GM19025 (cell line): ENCODE measurements around the gene CHAF1A.

Experiments
- ATAC-seq: cut with Tn5 transposase; IDR thresholded peaks from one replicate; pipeline ENCODE4 v1.9.1; 2021; ENCODE audit warnings: mild to moderate bottlenecking, low read depth, moderate library complexity; ENCODE audit not compliant: unreplicated experiment

The CHAF1A gene

GRCh38 chr19:4400135-4400936 is 2.1 kb upstream of the CHAF1A start, which contains the start of gene SH3GL1:
Gene SH3GL1, minus strand, starts transcription at chr19:4400547. Its CDS starts 179 bp downstream, at chr19:4400368.
- ATAC-seq, result peak; percentile 55

DNA sequence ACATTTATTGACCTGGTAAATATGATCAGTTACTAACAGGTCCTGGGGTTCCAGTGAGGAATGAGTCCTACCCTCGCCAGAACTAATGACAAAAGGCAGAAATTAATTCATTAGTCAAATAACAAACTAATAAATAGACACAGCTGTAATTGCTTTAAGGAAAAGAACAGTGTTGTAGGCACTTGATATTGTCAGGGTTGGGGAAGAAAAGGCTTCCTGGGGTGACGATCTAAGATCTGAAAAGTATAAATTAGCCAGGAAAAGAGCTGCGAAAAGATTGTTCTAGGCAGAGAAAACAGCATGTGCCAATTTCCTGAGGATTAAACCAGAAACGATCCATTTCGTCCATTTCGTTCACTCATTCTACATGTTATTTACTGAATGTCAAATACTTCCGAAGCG is 670 bp upstream of the CHAF1A start:
- ATAC-seq, result no peak

DNA sequence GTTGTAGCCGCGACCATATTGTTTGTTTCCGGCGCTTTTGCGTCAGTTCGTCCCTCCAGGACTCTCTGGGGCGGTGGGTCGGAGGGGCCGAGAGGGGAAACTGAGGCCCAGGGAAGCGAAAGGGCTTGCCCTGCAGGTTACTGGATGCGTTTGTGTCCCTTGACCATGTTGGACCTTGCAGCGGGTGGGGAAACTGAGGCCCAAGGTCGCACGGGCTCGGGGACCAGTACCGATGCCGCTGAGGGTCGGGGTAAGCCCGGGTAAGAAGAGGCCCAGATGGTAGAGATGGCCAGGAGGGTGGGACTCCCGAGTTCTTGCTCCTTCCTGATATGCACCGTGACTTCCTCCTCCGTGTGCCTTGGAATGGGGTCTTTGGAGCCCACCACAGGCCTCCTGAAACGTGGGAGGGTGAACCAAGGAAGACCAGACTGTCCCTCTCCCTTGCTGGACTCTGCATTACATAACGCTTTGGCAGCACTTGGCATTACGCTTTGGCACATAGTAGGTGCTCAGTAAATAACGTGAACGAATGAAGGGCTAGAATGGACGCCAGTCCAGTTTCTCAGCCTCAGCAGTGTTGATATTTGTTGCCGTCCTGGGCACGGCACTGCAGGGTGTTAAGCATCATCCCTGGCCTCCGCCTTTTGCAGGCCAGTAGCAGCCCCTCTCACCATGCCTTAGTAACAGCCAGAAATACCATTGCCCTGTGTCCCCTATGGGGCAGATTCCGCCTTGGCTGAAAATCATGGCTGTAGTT is 743 bp downstream of the CHAF1A start:
- ATAC-seq, result no peak

- no peak for ATAC-seq
Observed at GRCh38 chr19:4405977-4406376, 3.5 kb downstream of the CHAF1A start.

DNA sequence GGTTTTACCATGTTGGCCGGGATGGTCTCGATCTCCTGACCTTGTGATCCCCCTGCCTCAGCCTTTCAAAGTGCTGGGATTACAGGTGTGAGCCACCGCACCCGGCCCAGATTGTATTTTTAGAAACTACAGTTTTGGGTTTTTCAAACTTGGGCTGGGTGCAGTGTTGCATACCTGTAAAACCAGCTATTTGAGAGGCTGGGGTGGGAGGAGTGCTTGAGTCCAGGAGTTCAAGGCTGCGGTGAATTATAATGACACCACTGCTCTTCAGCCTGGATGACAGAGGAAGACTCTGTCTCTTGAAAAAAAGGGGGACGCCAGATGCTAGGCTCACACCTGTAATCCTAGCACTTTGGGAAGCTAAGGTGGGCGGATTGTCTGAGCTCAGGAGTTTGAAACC is 4.2 kb downstream of the CHAF1A start:
- ATAC-seq, result no peak

DNA sequence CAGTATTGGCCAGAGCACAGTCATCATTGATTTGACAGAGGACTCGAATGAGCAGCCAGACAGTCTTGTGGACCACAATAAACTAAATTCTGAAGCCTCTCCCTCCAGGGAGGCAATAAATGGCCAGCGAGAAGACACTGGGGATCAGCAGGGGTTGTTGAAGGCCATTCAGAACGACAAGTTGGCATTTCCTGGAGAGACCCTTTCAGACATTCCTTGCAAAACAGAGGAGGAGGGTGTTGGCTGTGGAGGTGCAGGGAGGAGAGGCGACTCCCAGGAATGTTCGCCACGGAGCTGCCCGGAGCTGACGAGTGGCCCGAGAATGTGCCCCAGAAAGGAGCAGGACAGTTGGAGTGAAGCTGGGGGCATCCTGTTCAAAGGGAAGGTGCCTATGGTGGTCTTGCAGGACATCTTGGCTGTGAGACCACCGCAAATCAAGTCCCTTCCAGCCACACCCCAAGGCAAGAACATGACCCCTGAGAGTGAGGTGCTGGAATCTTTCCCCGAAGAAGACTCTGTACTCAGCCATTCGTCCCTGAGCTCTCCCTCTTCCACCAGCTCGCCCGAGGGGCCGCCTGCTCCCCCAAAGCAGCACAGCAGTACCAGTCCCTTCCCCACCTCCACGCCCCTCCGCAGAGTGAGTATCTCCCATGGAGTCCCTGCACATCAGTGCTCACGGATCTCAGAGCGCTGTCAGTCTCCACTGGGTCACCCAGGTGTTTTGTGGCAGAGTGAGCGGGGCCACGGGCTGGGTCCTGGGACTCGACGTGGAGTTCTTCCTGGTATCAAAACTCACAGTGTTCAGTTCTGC is 6.9 kb downstream of the CHAF1A start:
- ATAC-seq, result no peak

GRCh38 chr19:4413588-4413987 is 11.1 kb downstream of the CHAF1A start:
- ATAC-seq, result no peak

DNA sequence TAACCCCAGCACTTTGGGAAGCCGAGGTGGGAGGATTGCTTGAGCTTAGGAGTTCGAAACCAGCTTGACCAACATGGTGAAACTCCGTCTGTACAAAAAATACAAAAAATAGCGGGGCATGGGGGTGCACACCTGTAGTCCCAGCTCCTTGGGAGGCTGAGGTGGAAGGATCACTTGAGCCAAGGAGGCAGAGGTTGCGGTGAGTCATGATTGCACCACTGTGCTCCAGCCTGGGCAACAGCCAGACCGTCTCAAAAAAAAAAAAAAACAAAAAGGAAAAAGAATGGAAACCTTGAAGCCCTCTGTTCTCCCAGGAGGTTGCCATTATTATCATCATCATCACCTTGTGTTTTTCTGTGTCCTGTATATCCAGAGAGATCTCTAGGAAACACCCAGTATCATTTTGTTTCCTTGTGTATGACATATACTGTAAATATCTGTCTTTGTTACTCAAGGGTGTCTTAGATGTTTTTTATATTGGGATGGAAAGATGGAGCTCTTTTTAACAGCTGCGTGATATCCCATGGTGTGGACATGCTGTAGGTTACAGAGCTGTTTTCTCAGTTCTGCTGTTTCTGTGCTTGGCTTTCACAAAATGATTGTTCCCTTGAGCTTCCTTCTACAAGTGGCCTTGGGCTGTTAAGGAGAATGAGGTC is 11.8 kb downstream of the CHAF1A start:
- no peak for ATAC-seq

GRCh38 chr19:4414800-4415321 is 12.4 kb downstream of the CHAF1A start:
- no peak for ATAC-seq

DNA sequence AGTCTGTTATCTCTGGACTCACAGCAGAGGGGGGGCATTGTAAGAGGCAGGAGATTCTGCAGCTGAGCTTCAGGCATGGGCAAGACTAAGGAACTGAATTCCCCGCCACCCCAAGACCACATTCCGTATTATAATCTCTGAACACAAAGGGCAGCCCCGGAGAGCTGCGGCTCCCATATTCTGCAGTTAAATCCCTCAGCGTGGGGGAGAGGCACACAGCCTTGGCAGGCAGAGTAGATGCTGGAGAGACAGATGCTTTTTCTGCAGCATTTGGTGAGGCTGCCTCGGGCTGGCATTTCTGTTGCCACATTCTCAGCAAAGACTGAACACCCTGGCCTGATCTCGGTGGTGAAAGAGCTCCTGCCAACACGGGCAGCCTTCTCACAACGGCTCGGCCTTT is 12.9 kb downstream of the CHAF1A start:
- ATAC-seq, result no peak

GRCh38 chr19:4416268-4416667 is 13.8 kb downstream of the CHAF1A start:
- no peak for ATAC-seq

DNA sequence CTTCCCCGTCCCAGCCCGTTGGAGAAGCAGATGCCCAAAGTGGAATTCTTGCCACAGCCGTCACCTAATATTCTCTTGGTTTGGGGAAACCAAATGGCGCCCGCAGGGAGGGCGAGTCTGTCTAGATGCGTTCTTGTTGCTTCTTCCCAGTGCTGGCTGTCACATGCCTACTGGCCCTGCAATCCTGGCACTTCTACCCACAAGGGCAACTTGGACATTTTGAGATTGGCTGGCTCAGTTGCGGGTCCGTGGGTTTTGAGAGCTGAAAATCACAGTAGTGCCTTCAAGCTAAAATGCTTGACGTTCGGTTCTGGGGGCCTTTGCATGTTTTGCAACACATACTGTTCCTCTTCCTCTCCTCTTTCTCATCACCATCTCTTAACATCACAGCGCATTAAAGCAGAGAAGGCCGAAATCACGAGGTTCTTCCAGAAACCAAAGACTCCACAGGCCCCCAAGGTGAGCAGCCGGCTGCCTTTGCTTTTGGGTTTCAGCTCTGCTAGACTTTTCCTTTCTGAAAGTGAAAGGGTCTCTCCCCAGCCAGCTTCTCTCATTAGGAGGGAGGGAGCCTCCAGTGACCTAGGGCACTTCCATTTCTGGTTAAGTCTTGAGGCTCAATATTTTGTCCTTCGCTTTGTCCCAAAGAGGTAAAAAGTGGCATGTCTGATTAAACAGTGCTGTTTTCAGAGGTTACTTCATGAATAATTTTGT is 21.1 kb downstream of the CHAF1A start:
- ATAC-seq, result no peak

DNA sequence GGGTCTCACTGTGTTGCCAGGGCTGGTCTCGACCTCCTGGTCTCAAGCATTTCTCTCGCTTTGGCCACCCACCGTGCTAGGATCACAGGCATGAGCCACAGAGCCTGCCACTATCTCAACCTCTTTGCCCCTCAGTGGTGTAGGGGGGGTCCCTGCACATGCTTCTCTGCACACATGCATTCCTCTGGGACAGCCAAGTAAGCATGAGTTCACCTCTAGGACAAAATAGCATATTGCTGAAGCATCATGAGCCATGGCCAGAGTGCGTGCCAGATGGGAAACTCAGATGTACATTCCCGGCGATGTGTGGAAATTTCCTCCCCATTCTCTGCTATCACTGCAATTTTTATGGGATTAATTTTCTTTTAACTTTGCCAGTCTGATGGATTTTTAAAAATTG is 23.1 kb downstream of the CHAF1A start:
- ATAC-seq, result no peak

GRCh38 chr19:4428326-4428975 is 26.0 kb downstream of the CHAF1A start:
- no peak for ATAC-seq

DNA sequence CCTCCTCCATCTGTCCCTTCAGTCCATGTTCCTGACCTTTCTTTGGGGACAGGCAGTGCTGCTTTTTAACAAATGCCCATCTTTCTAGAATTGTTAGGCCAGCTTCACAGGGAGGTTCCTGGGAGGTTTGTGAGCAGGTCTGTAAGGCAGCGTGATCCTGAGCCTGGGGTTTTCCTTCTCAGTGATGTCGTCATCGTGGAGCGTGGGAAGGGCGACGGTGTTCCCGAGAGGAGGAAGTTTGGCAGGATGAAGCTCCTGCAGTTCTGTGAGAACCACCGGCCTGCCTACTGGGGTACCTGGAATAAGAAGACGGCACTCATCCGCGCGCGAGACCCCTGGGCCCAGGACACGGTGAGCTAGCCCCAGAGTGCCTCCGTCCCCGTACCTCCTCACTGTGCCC is 26.8 kb downstream of the CHAF1A start:
- ATAC-seq, result no peak

- no peak for ATAC-seq
Observed at GRCh38 chr19:4429771-4430171, 27.3 kb downstream of the CHAF1A start.

DNA sequence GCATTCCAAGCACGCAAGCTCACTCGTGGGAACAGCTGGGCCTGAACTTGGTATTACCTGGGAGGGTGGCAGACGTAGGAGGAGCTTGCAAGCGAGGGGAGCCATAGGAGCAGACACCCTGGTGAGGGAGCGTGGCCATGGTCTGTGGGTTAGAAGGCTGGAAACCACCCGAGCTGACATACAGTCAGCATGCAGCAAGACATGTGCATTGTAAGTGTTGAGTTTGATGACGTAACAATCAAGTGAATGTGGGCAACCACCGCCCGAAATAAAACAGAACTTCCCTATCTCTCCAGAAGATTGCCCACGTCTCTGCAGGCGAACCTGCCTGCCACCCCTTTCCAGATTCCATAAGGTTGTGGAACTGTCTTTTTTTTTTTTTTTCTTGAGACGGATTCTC is 28.3 kb downstream of the CHAF1A start:
- ATAC-seq, result no peak

DNA sequence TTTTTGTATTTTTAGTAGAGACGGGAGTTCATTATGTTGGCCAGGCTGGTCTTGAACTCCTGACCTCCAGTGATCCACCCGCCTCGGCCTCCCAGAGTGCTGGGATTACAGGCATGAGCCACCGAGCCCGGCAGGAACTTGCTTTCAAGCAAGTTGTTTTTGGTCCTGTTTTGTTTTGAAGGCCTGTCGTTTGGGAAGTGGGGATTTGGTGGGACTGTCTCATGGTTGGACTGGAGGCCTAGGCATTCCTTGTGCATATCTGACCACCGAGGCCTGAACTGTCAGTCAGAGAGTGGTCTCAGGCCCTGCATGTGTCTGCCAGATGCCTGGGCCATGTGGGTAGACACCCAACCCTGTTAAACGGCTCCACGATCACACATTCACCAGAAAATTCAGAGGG is 28.9 kb downstream of the CHAF1A start:
- ATAC-seq, result no peak
